NCI-H2107 (cell line): ENCODE results near the gene CCR6.

ENCODE experiments used
- DNase-seq: peaks from one replicate; lab custom pipeline; 2025; lab: John Stamatoyannopoulos, UW

CCR6 gene

GRCh38 chr6:167098825-167099225 lies 24.1 kb upstream of the CCR6 start:
- DNase-seq, result no peak

GRCh38 chr6:167099707-167100106 lies 23.2 kb upstream of the CCR6 start:
- no peak for DNase-seq

GRCh38 chr6:167100241-167100674 lies 22.6 kb upstream of the CCR6 start:
- no peak for DNase-seq

- no peak for DNase-seq
These were observed 20.6 kb upstream of the CCR6 start for GRCh38 chr6:167102318-167102717.

GRCh38 chr6:167103041-167103891 lies 19.6 kb upstream of the CCR6 start:
- DNase-seq, result no peak

- DNase-seq, result no peak
These were observed 18.5 kb upstream of the CCR6 start for GRCh38 chr6:167104388-167104787.

- no peak for DNase-seq
These were observed 17.8 kb upstream of the CCR6 start for GRCh38 chr6:167105060-167105459.

GRCh38 chr6:167106406-167106805 lies 16.5 kb upstream of the CCR6 start:
- no peak for DNase-seq

- no peak for DNase-seq
These were observed 15.1 kb upstream of the CCR6 start for GRCh38 chr6:167107787-167108186.

GRCh38 chr6:167108278-167108677 lies 14.6 kb upstream of the CCR6 start:
- DNase-seq, result no peak

- DNase-seq, result no peak
These were observed 13.2 kb upstream of the CCR6 start for GRCh38 chr6:167109651-167110050.

GRCh38 chr6:167111597-167111996 lies 11.3 kb upstream of the CCR6 start:
- no peak for DNase-seq

- DNase-seq, result no peak
These were observed 10.5 kb upstream of the CCR6 start for GRCh38 chr6:167112421-167112820.

GRCh38 chr6:167113047-167113754 lies 9.7 kb upstream of the CCR6 start:
- no peak for DNase-seq

GRCh38 chr6:167113935-167114910 lies 8.7 kb upstream of the CCR6 start:
- DNase-seq, result no peak

- DNase-seq, result no peak
These were observed 7.8 kb upstream of the CCR6 start for GRCh38 chr6:167115054-167115453.

- DNase-seq, result peak; percentile 11
These were observed 6.6 kb upstream of the CCR6 start for GRCh38 chr6:167116109-167116837.

- DNase-seq, result no peak
These were observed 6.1 kb upstream of the CCR6 start for GRCh38 chr6:167116838-167117228.

- DNase-seq, result no peak
These were observed 4.9 kb upstream of the CCR6 start for GRCh38 chr6:167118006-167118405.

- DNase-seq, result no peak
These were observed 4.1 kb upstream of the CCR6 start for GRCh38 chr6:167118839-167119238.
